C4-2B (cell line): ENCODE measurements around the gene GPR63.

ENCODE experiments used
- CTCF ChIP-seq: fragments of 450-650 bp; conservative IDR thresholded peaks from 2 replicates; pipeline ENCODE4 v1.5.1; 2017; ENCODE audit warnings: mild to moderate bottlenecking
- ZFX ChIP-seq: fragments of 450-650 bp; IDR thresholded peaks from 2 replicates; pipeline ENCODE4 v1.6.1; 2017

GRCh38 chr6:96849615-96850014 lies 12.3 kb upstream of the GPR63 start:
- no peak for TF ChIP-seq CTCF
- no peak for TF ChIP-seq ZFX
